IMR-90 (cell line): ENCODE data around the gene CAAP1. TPM values are rescaled to one million over a fixed set of nuclear protein-coding genes. Genes with fewer than 3 reads are reported as not detected.

ENCODE experiments used
- ATAC-seq: fragments of 200-7000 bp; cut with Tn5 transposase; 2 replicates; pipeline ENCODE4 v1.9.1; 2020; ENCODE audit warnings: low read depth, mild to moderate bottlenecking, moderate library complexity
- BruUV-seq: library from RNA; stranded (reverse); fragments of 400-500 nt; replicated peaks from 2 replicates; lab custom pipeline; 2021; lab: Mats Ljungman, UMichigan
- CTCF ChIA-PET: fragments of 300-600 bp; formaldehyde crosslinking; extraction: SDS; loops from one replicate; lab custom pipeline; 2021; ENCODE audit warnings: antibody characterized with exemption; lab: Yijun Ruan, JAX
- POLR2A ChIA-PET: fragments of 300-600 bp; sonication (Branson Sonifier 250); formaldehyde crosslinking; loops from one replicate; lab custom pipeline; 2022; ENCODE audit warnings: antibody characterized with exemption; ENCODE audit not compliant: unreplicated experiment; lab: Charles Lee
- DNase-seq: peaks from one replicate; pipeline ENCODE4 v3.0.0; 2013
- H2AFZ ChIP-seq: replicated peaks from 2 replicates; pipeline ENCODE3; 2013; ENCODE audit warnings: low read length, mild to moderate bottlenecking; ENCODE audit not compliant: poor library complexity
- H2AK5ac ChIP-seq: 2 replicates; pipeline ENCODE4 v1.6.1; 2013; ENCODE audit warnings: low read depth, low read length, inconsistent platforms
- H2AK9ac ChIP-seq: replicated peaks from 2 replicates; pipeline ENCODE3; 2013; ENCODE audit warnings: mild to moderate bottlenecking, low read depth, low read length, moderate library complexity; ENCODE audit not compliant: poor library complexity
- H2BK120ac ChIP-seq: 2 replicates; pipeline ENCODE4 v1.6.1; 2013; ENCODE audit warnings: low read depth, low read length, inconsistent platforms
- H2BK15ac ChIP-seq: 3 replicates; pipeline ENCODE4 v1.6.1; 2013; ENCODE audit warnings: low read depth, low read length, inconsistent platforms
- H2BK20ac ChIP-seq: 2 replicates; pipeline ENCODE4 v1.6.1; 2013; ENCODE audit warnings: low read depth, mild to moderate bottlenecking, inconsistent platforms, low read length, moderate library complexity
- H2BK5ac ChIP-seq: 2 replicates; pipeline ENCODE4 v1.6.1; 2013; ENCODE audit warnings: mild to moderate bottlenecking, low read depth, low read length, inconsistent platforms; ENCODE audit not compliant: poor library complexity, severe bottlenecking
- H3K14ac ChIP-seq: replicated peaks from 2 replicates; pipeline ENCODE4 v1.6.1; 2013; ENCODE audit warnings: low read depth, low read length, inconsistent platforms
- H3K18ac ChIP-seq: 2 replicates; pipeline ENCODE4 v1.6.1; 2013; ENCODE audit warnings: low read depth, low read length, control low read depth
- H3K23ac ChIP-seq: 2 replicates; pipeline ENCODE4 v1.6.1; 2013; ENCODE audit warnings: low read depth, low read length, inconsistent platforms
- H3K27ac ChIP-seq: 2 replicates; pipeline ENCODE4 v1.5.1; 2013; ENCODE audit warnings: mild to moderate bottlenecking, control low read depth, low read length; ENCODE audit not compliant: insufficient read depth
- H3K27me3 ChIP-seq: 2 replicates; pipeline ENCODE4 v1.6.1; 2013; ENCODE audit warnings: low read length; ENCODE audit not compliant: control insufficient read depth, insufficient read depth
- H3K36me3 ChIP-seq: 2 replicates; pipeline ENCODE4 v1.6.1; 2013; ENCODE audit warnings: low read length, mixed read lengths; ENCODE audit not compliant: control insufficient read depth, insufficient read depth
- H3K4ac ChIP-seq: 2 replicates; pipeline ENCODE4 v1.6.1; 2013; ENCODE audit warnings: low read depth, low read length, inconsistent platforms
- H3K4me1 ChIP-seq: 2 replicates; pipeline ENCODE4 v1.6.1; 2013; ENCODE audit warnings: low read length, mixed read lengths; ENCODE audit not compliant: control insufficient read depth, insufficient read depth
- H3K4me2 ChIP-seq: 2 replicates; pipeline ENCODE4 v1.6.1; 2013; ENCODE audit warnings: low read depth, mild to moderate bottlenecking, control low read depth, low read length, moderate library complexity
- H3K4me3 ChIP-seq: 2 replicates; pipeline ENCODE4 v1.5.1; 2013; ENCODE audit warnings: low read depth, mild to moderate bottlenecking, control low read depth, low read length, moderate library complexity; ENCODE audit not compliant: insufficient read depth
- H3K56ac ChIP-seq: 2 replicates; pipeline ENCODE4 v1.6.1; 2013; ENCODE audit warnings: low read length, inconsistent platforms; ENCODE audit not compliant: insufficient read depth; ENCODE audit errors: extremely low read depth
- H3K79me1 ChIP-seq, 2 experiments: 2 replicates each; pipeline ENCODE4 v1.6.1; 2013; ENCODE audit warnings: low read length in 2 of 2, inconsistent platforms in 1 of 2, low read depth in 1 of 2
- H3K9ac ChIP-seq: 2 replicates; pipeline ENCODE4 v1.6.1; 2013; ENCODE audit warnings: low read depth, low read length, control low read depth
- H3K9me1 ChIP-seq: 2 replicates; pipeline ENCODE4 v1.6.1; 2013; ENCODE audit warnings: low read length, inconsistent platforms; ENCODE audit not compliant: insufficient read depth
- H3K9me3 ChIP-seq: 2 replicates; pipeline ENCODE4 v1.6.1; 2013; ENCODE audit warnings: low read length; ENCODE audit not compliant: control insufficient read depth, insufficient read depth
- H4K20me1 ChIP-seq: 2 replicates; pipeline ENCODE4 v1.6.1; 2013; ENCODE audit warnings: low read length, inconsistent platforms; ENCODE audit not compliant: insufficient read depth
- H4K5ac ChIP-seq: 2 replicates; pipeline ENCODE4 v1.6.1; 2013; ENCODE audit warnings: mild to moderate bottlenecking, low read depth, low read length, control low read depth
- H4K8ac ChIP-seq, 2 experiments: 2 replicates each; pipeline ENCODE4 v1.6.1; 2013; ENCODE audit warnings: low read depth in 2 of 2, low read length in 2 of 2, control low read depth in 1 of 2, inconsistent platforms in 1 of 2
- H4K91ac ChIP-seq: 2 replicates; pipeline ENCODE4 v1.6.1; 2013; ENCODE audit warnings: low read depth, low read length, inconsistent platforms; ENCODE audit not compliant: insufficient read depth
- CEBPB ChIP-seq: IDR thresholded peaks from 2 replicates; pipeline ENCODE4 v1.6.1; 2012; ENCODE audit warnings: low read depth, low read length, improper control_type of control experiment
- MAFK ChIP-seq: IDR thresholded peaks from 2 replicates; pipeline ENCODE4 v1.6.1; 2012; ENCODE audit warnings: low read depth, low read length, improper control_type of control experiment
- WGBS, 2 experiments: methylation state at CpG; one replicate each; pipeline versions ENCODE4 v1.1.5 to v1.1.7; 2013; ENCODE audit warnings: missing lambda C conversion rate in 2 of 2; ENCODE audit not compliant: insufficient read length in 1 of 2; ENCODE audit errors: extremely low coverage in 2 of 2; 5-methylcytosine and 5-hydroxymethylcytosine counted together
- dilution Hi-C: fragments of 300-500 bp; cut with HindIII; formaldehyde crosslinking; loops from one replicate; pipeline ENCODE4 v1.14.3; 2018; ENCODE audit warnings: low sequenced_read_pairs; ENCODE audit not compliant: unreplicated experiment
- in situ Hi-C: fragments of 300-500 bp; cut with MboI; formaldehyde crosslinking; loops from 3 replicates; pipeline ENCODE4 v1.14.3; 2019; ENCODE audit warnings: low sequenced_read_pairs, inconsistent platforms, mixed read lengths
- intact Hi-C: fragments of 100-400 bp; cut with micrococcal nuclease; formaldehyde crosslinking; loops from 2 replicates; pipeline ENCODE4 v1.10.0; 2022
- polyA plus RNA-seq, 3 experiments: library from polyadenylated mRNA; depleted of rRNA; stranded (reverse); fragments of >200 nt; gene quantifications; 2 replicates each; pipeline ENCODE4 v1.2.3, GENCODE V29; 2012; ENCODE audit warnings: low replicate concordance in 1 of 3
- total RNA-seq: library from RNA; depleted of rRNA; stranded (reverse); fragments of >200 nt; gene quantifications from 2 replicates; pipeline ENCODE4 v1.2.3, GENCODE V29; 2012

Gene CAAP1
- total and polyA plus RNA-seq, 2 of the 4 experiments (the other 2 are of a cell fraction): 6.1 to 9.0 TPM

DNA sequence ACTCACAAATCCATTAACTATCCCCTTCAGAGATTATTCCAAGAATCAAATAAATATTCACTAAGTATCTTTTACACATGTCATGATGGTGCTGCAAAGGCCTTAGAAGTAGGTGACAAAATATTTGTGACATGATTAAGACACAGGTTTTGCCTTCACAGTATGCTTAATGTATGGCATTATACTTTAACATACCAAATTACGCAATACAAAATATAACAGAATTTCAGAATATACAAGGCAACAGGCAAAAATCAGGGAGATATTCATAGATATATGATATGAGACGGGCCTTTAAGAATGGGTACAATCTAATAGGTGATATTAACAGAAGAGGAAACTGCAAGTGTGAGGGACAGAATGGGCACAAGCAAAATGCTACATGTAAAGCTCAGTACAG is 41.6 kb downstream of the CAAP1 start:
- Histone ChIP-seq H3K4me2 (no peak overlapping the region), H3K56ac (no peak overlapping the region), H3K9me1 (no peaks in the 10 kb centered on the region), H2AK9ac (no peak overlapping the region), H3K9me3 (no peaks in the 10 kb centered on the region), H4K5ac (no peak overlapping the region), H3K27ac (no peak overlapping the region), H3K79me1 (no peaks in the 10 kb centered on the region), H4K8ac (no peak overlapping the region), H3K23ac (no peak overlapping the region), H3K4me3 (no peak overlapping the region), H2BK120ac (no peak overlapping the region), H3K4ac (no peak overlapping the region), H3K14ac (no peak overlapping the region), H2BK15ac (no peak overlapping the region), H2AFZ (no peak overlapping the region), H3K9ac (no peak overlapping the region), H2AK5ac (no peak overlapping the region), H2BK20ac (no peak overlapping the region), H3K4me1 (no peaks in the 10 kb centered on the region), H4K20me1 (no peaks in the 10 kb centered on the region), H2BK5ac (no peak overlapping the region), H3K18ac (no peak overlapping the region), H3K27me3 (no peaks in the 10 kb centered on the region), H3K36me3 (peaks cover 1% of the 10 kb centered on the region; the same call in 1 of the 2 replicates), H4K91ac (no peak overlapping the region)
- ATAC-seq: no peak
- ChIA-PET POLR2A (no interaction called here), CTCF (no interaction called here)
- TF ChIP-seq CEBPB (peak; percentile 85), MAFK (no peak)
- no peak for DNase-seq
- dilution Hi-C loops (no loop called here), intact Hi-C loops (no loop called here), in situ Hi-C loops (loop anchor here (10.0 kb wide), 1 partner anchor 106 kb away; no protein-coding TSS in a partner anchor)
- WGBS, 2 experiments: no CpG with 5 or more reads among the region's 2 CpGs
- BruUV-seq: no TSS peak
